Measurements from ENCODE around the gene ETV2.
A peak's percentile ranks its signal among the peaks of the same experiment; 100 is the strongest.
"Not testable (repeated sequence)": the region's sequence is repeated elsewhere in the genome, so short reads cannot be mapped to it uniquely, and the experiment has no call there.

ETV2 gene

DNA sequence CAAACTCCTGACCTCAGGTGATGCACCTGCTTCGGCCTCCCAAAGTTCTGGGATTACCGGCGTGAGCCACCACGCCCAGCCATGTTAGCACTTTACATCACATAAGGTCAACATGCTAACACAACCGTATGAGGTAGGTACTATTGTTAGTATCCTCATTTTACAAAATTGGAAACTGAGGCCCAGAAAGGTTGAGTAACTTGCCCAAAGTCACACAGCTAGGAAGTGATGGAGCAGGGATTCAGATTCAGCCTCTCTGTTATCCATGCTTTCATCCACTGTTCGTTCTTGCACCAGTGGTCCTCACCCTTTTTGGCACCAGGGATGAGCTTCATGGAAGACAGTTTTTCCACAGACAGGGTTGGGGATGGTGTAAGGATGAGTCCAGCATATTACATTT, 15.2 kb downstream of the ETV2 start:
- FAIRE-seq (no peak), DNase-seq (ENCODE audit: low spot score) (no peak)

DNA sequence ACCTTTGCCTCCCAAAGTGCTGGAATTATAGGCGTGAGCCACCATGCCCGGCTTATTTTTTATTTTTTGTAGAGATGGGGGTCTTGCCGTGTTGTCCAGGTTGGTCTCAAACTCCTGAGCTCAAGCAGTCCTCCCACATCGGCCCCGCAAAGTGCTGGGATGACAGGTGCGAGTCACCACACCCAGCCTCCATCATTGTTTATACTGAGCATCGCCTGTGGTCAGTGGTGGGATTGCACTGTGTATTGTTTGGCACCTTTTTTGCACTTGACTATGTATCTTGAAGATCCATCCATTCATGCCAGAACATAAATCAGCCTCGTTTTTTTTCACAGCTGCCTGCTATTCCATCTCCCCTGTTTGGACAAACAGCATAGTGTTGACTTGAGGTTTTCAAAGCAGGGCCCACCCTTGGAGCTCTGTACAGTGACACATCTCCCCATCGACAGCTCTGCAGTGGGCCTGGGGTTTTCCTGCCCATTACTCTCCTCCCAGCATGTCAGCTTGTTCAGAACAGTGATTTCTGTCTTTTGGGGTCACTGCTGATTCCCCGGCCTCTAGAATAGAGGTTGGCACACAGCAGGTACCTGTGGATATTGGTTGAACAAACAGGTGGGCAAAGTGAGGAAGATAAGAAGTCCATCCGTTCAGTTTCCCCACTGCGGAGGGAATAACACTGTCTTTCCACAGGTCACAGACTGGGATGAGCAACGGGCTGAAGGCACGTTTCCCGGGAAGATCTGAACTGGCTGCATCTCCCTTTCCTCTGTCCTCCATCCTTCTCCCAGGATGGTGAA, 16.6 kb downstream of the ETV2 start:
- FAIRE-seq: no peak
- no peak for DNase-seq (ENCODE audit: low spot score)

- DNase-seq (ENCODE audit: low spot score) (no peak), FAIRE-seq (no peak)
These were observed 20.4 kb downstream of the ETV2 start for GRCh38 chr19:35661995-35662340.

GRCh38 chr19:35663981-35664380, 22.4 kb downstream of the ETV2 start:
- FAIRE-seq: no peak
- no peak for DNase-seq (ENCODE audit: low spot score)

DNA sequence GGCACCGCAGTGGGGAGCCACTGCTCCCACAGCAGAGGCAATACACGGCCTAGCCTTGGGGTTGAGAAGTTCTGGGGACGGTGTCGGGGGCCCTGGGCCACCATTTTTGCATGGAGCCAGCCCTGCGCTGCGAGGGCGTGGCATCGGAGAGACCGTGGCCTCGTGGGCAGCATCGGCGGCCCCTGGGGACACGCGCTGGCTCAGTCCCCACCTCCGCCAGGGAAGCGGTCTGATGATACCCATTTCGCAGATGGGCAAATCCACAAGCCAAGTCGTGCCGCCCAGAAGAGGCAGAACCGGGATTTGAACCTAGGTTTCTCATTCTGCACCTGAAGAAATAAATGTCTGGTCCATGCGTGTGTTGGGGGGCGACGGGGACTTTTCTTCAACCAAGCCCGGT, 23.6 kb downstream of the ETV2 start:
- DNase-seq (ENCODE audit: low spot score) (no peak), FAIRE-seq (no peak)

- DNase-seq (ENCODE audit: low spot score): no peak
- no peak for FAIRE-seq
These were observed 24.1 kb downstream of the ETV2 start for GRCh38 chr19:35665604-35666003.

DNA sequence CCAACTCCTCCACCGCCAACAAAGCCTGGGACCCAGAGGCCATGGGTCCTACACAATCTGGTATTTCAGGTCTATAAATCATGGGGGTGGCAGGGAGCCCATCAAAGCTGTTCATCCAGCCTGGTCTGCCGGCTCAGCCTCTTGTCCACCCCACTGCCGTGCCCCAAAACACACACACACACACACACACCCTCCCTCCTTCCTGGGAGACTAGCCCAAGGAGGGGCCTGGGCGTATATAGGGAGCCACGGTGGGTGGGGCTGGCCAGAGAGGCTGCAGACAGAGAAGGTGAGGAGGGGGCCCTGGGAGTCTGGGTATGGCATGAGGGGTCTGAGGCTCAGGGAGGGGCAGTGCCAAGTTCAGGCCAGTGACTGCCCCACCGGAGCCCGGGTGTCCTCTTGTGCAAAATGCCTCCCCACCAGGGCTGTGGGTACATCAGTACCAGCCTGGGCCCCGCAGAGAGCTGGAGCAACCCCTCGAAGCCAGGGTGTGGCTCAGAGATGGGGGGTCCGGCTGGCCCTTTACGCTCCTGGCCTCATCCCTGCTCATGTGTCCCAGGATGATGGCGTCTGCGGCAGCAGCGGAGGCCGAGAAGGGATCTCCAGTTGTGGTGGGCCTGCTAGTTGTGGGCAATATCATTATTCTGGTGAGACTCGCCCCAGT, 24.8 kb downstream of the ETV2 start, which contains the start of gene UPK1A:
UPK1A (plus strand) TSS at position 267 of the 663 bp plus-strand sequence; CDS start at position 563, 296 bp downstream.
- FAIRE-seq: no peak
- no peak for DNase-seq (ENCODE audit: low spot score)

GRCh38 chr19:35669566-35669965, 28.0 kb downstream of the ETV2 start:
- FAIRE-seq: no peak
- DNase-seq (ENCODE audit: low spot score): no peak

- no peak for FAIRE-seq
- no peak for DNase-seq (ENCODE audit: low spot score)
These were observed 28.4 kb downstream of the ETV2 start for GRCh38 chr19:35669974-35670373.

- DNase-seq (ENCODE audit: low spot score): no peak
These were observed 29.1 kb downstream of the ETV2 start for GRCh38 chr19:35670686-35671085.

GRCh38 chr19:35671818-35672217, 30.3 kb downstream of the ETV2 start:
- DNase-seq (ENCODE audit: low spot score): no peak
- no peak for FAIRE-seq

More at GRCh38 chr19:35670686-35671085, 29.1 kb downstream of the ETV2 start:
- no peak for FAIRE-seq

- peak; percentile 61 for FAIRE-seq
- DNase-seq (ENCODE audit: low spot score): peak; percentile 86
These were observed 31.7 kb downstream of the ETV2 start for GRCh38 chr19:35673121-35673804.

GRCh38 chr19:35675589-35676140, 34.1 kb downstream of the ETV2 start:
- DNase-seq (ENCODE audit: low spot score) (no peak), FAIRE-seq (no peak)

DNA sequence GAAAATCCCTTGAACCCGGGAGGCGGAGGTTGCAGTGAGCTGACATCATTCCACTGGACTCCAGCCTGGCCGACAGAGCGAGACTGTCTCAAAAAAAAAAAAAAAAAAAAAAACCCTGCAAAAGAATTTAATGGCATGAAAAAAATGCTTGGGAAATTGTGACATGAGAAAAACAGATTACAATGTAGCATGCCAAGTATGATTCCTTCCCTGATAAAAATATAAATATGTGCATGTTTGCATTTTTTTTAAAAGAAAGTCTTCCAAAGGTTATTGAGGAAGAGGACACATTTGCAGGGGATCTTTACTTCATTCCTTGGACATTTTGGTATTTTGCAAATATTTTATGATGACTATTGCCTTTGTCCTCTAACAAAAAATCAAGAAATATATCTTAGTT, 48.3 kb downstream of the ETV2 start:
- DNase-seq (ENCODE audit: low spot score) (no peak), FAIRE-seq (no peak)

DNA sequence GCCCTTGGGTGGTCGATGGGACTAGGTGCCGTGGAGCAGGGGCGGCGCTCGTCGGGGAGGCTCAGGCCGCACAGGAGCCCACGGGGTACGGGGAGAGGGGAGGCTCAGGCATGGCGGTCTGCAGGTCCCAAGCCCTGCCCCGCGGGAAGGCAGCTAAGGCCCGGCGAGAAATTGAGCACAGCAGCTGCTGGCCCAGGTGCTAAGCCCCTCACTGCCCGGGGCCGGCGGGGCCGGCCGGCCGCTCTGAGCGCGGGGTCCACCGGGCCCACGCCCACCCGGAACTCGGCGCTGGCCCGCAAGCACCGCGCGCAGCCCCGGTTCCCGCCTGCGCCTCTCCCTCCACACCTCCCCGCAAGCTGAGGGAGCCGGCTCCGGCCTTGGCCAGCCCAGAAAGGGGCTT, 49.6 kb downstream of the ETV2 start:
- FAIRE-seq; DNase-seq (ENCODE audit: low spot score): not testable (repeated sequence)

GRCh38 chr19:35692010-35692409, 50.5 kb downstream of the ETV2 start:
- DNase-seq (ENCODE audit: low spot score) (no peak), FAIRE-seq (no peak)

- FAIRE-seq: no peak
- no peak for DNase-seq (ENCODE audit: low spot score)
These were observed 51.9 kb downstream of the ETV2 start for GRCh38 chr19:35693422-35693821.

DNA sequence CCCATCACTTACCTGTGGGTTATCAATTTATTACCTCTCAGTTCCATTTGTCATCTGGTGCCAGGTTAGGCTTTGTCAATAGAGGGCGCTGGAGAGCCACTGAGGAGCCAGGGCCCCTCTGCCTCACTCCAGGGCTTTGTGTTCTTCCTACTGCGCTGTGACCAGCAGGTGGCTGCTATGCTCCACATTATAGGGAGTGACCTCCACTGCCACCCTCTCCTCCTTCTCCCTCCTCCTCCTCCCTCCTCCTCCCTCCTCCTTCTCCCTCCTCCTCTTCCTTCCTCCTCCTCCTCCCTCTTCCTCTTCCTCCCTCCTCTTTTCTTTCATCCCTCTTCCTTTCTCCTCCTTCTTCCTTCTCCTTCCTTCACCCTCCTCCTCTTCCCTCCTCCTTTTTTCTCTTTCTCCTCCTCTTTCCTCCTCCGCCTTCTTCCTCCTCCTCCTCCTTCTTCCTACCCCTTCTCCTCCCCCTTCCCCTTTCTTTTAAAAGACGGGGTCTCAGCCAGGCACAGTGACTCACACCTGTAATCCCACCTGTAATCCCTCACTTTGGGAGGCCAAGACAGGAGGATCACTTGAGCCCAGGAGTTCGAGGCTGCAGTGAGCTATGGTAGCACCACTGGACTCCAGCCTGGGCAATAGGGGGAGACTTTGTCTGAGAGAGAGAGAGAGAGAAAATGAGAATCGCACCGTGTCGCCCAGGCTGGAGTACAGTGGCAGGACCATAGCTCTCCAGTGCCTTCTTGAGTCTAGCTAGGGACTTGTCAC, 52.5 kb downstream of the ETV2 start:
- DNase-seq (ENCODE audit: low spot score) (peak; percentile 83), FAIRE-seq (no peak)
